ENCODE measurements around the gene MT1F.

GRCh38 chr16:56700195-56700594 lies 42.4 kb downstream of the MT1F start:
- no peak for TF ChIP-seq ZNF274 (IDR thresholded peaks at IDR 0.05; ENCODE audit: low read depth, low read length)
- TF ChIP-seq YY1 (IDR thresholded peaks at IDR 0.05; ENCODE audit: insufficient read depth, insufficient read length), result no peak
- no peak for TF ChIP-seq SUZ12 (IDR thresholded peaks at IDR 0.05; ENCODE audit: extremely low read depth, insufficient read depth, insufficient read length)

All from NT2/D1 (cell line).